A549 (cell line): Measurements from ENCODE around the gene PPP1R12B. TPM values are rescaled to one million over a fixed set of nuclear protein-coding genes. Genes with fewer than 3 reads are reported as not detected.

Experiments used
- ATAC-seq, 2 experiments: fragments of 200-7000 bp in 1 of 2; fragments of >200 bp in 1 of 2; cut with Nextera tagmentation in 1 of 2; cut with Tn5 transposase in 1 of 2; 3 replicates each; pipeline versions ENCODE4 v1.8.0 to v1.9.1; 2018 to 2020; ENCODE audit warnings: mild to moderate bottlenecking in 1 of 2, moderate library complexity in 1 of 2
- CTCF ChIA-PET: fragments of 300-600 bp; sonication (Branson Sonifier 250); formaldehyde crosslinking; extraction: SDS; loops from one replicate; lab custom pipeline; 2021; ENCODE audit warnings: antibody characterized with exemption, inconsistent platforms; lab: Yijun Ruan, JAX
- POLR2A ChIA-PET: fragments of 350-600 bp; formaldehyde crosslinking; extraction: SDS; loops from one replicate; lab custom pipeline; 2021; ENCODE audit warnings: antibody characterized with exemption, inconsistent platforms; lab: Yijun Ruan, JAX
- DNase-seq, 2 experiments: peaks; one replicate each; pipeline versions ENCODE4 v3.0.0 to v3.0.0-alpha.2; 2011 to 2016; ENCODE audit warnings: low read depth in 1 of 2, low spot score in 1 of 2
- FAIRE-seq: peaks from 2 replicates; lab custom pipeline; 2011; peaks lifted over from hg19 to GRCh38; lab: Jason Lieb, UNC
- H3K27ac ChIP-seq, 2 experiments: fragments of >200 bp; sonication (Bioruptor Twin); formaldehyde crosslinking; 3 replicates each; pipeline ENCODE4 v1.5.1; 2016 to 2017
- H3K4me1 ChIP-seq: fragments of >200 bp; sonication (Bioruptor Twin); formaldehyde crosslinking; 3 replicates; pipeline ENCODE4 v1.6.1; 2016
- H3K4me2 ChIP-seq: fragments of >200 bp; sonication (Bioruptor Twin); formaldehyde crosslinking; 3 replicates; pipeline ENCODE4 v1.6.1; 2016
- H3K4me3 ChIP-seq: fragments of >200 bp; sonication (Bioruptor Twin); formaldehyde crosslinking; 3 replicates; pipeline ENCODE4 v1.5.1; 2016
- H3K9me3 ChIP-seq: fragments of >200 bp; sonication (Bioruptor Twin); formaldehyde crosslinking; 3 replicates; pipeline ENCODE4 v1.6.1; 2016
- BCL3 ChIP-seq: fragments of >200 bp; sonication (Bioruptor Twin); formaldehyde crosslinking; IDR thresholded peaks from 3 replicates; pipeline ENCODE4 v1.6.1; 2016
- BHLHE40 ChIP-seq: IDR thresholded peaks from 2 replicates; pipeline ENCODE4 v1.6.1; 2012; ENCODE audit warnings: low read depth, low read length, inconsistent platforms
- CBX2 ChIP-seq: fragments of 200-600 bp; sonication (generic); IDR thresholded peaks from 2 replicates; pipeline ENCODE4 v1.6.1; 2016; ENCODE audit warnings: low read depth, mild to moderate bottlenecking, borderline replicate concordance
- EHMT2 ChIP-seq: fragments of 200-600 bp; sonication (generic); IDR thresholded peaks from 2 replicates; pipeline ENCODE4 v1.6.1; 2016; ENCODE audit warnings: antibody characterized with exemption, low read depth, mild to moderate bottlenecking, moderate library complexity
- HDAC2 ChIP-seq: fragments of 200-600 bp; sonication (generic); IDR thresholded peaks from 2 replicates; pipeline ENCODE4 v1.6.1; 2016
- HEYL ChIP-seq: fragments of 250-450 bp; sonication (Bioruptor Pico); IDR thresholded peaks from 2 replicates; pipeline ENCODE4 v1.8.0; 2021; ENCODE audit warnings: mild to moderate bottlenecking, moderate library complexity
- HMGXB4 ChIP-seq: fragments of 250-450 bp; sonication (Bioruptor Pico); IDR thresholded peaks from 2 replicates; pipeline ENCODE4 v1.5.0; 2021; ENCODE audit warnings: mild to moderate bottlenecking, moderate library complexity, borderline replicate concordance
- JUNB ChIP-seq: fragments of >200 bp; sonication (Bioruptor Twin); formaldehyde crosslinking; IDR thresholded peaks from 2 replicates; pipeline ENCODE4 v1.6.1; 2016
- KDM1A ChIP-seq: fragments of 200-600 bp; sonication (generic); IDR thresholded peaks from 2 replicates; pipeline ENCODE4 v1.6.1; 2016; ENCODE audit warnings: low read depth, mild to moderate bottlenecking
- MAX ChIP-seq: IDR thresholded peaks from 2 replicates; pipeline ENCODE4 v1.6.1; 2012
- MAZ ChIP-seq: fragments of 150-350 bp; IDR thresholded peaks from 2 replicates; pipeline ENCODE4 v1.6.1; 2014; ENCODE audit warnings: antibody characterized with exemption, low read depth, low read length, borderline replicate concordance
- MYC ChIP-seq: IDR thresholded peaks from 2 replicates; pipeline ENCODE4 v1.6.1; 2012; ENCODE audit warnings: mild to moderate bottlenecking, inconsistent platforms, low read length, improper control_type of control experiment, borderline replicate concordance
- NFE2L2 ChIP-seq: fragments of 150-350 bp; conservative IDR thresholded peaks from 2 replicates; pipeline ENCODE4 v1.6.1; 2014; ENCODE audit warnings: low read length
- NPAS2 ChIP-seq: fragments of 250-450 bp; sonication (Bioruptor Pico); IDR thresholded peaks from 2 replicates; pipeline ENCODE4 v1.8.0; 2022; ENCODE audit warnings: mild to moderate bottlenecking, moderate library complexity, borderline replicate concordance
- NR3C1 ChIP-seq: fragments of >200 bp; sonication (Bioruptor Twin); formaldehyde crosslinking; IDR thresholded peaks from 3 replicates; pipeline ENCODE4 v1.6.1; 2017
- PBX3 ChIP-seq: IDR thresholded peaks from 2 replicates; pipeline ENCODE4 v1.6.1; 2012
- PHF8 ChIP-seq: fragments of 200-600 bp; sonication (generic); IDR thresholded peaks from 2 replicates; pipeline ENCODE4 v1.6.1; 2016; ENCODE audit warnings: low read depth, mild to moderate bottlenecking, antibody characterized with exemption, moderate library complexity, borderline replicate concordance
- RARB ChIP-seq: fragments of 250-450 bp; sonication (Bioruptor Pico); IDR thresholded peaks from 2 replicates; pipeline ENCODE4 v1.8.0; 2021; ENCODE audit warnings: mild to moderate bottlenecking, moderate library complexity
- RCOR1 ChIP-seq: fragments of 150-350 bp; IDR thresholded peaks from 2 replicates; pipeline ENCODE4 v1.6.1; 2014; ENCODE audit warnings: antibody characterized with exemption, low read length, low read depth
- RFX5 ChIP-seq: fragments of 450-650 bp; IDR thresholded peaks from 2 replicates; pipeline ENCODE4 v1.7.1; 2014; ENCODE audit warnings: antibody characterized with exemption, mild to moderate bottlenecking, moderate library complexity
- RNF2 ChIP-seq: fragments of 200-600 bp; sonication (generic); IDR thresholded peaks from 2 replicates; pipeline ENCODE4 v1.6.1; 2016; ENCODE audit warnings: low read depth, mild to moderate bottlenecking, antibody characterized with exemption, moderate library complexity, borderline replicate concordance
- SMC3 ChIP-seq: fragments of >200 bp; sonication (Bioruptor Twin); formaldehyde crosslinking; IDR thresholded peaks from 3 replicates; pipeline ENCODE4 v1.6.1; 2018; ENCODE audit warnings: inconsistent platforms
- ZFP36 ChIP-seq: fragments of 450-650 bp; IDR thresholded peaks from 2 replicates; pipeline ENCODE4 v1.6.1; 2014; ENCODE audit warnings: borderline replicate concordance; ENCODE audit not compliant: partially characterized antibody
- ZSCAN20 ChIP-seq: fragments of 250-450 bp; sonication (Bioruptor Pico); IDR thresholded peaks from 2 replicates; pipeline ENCODE4 v1.8.0; 2022; ENCODE audit warnings: mild to moderate bottlenecking, moderate library complexity
- WGBS: methylation state at CpG from one replicate; pipeline ENCODE4 v1.1.6; 2017; ENCODE audit errors: missing lambda C conversion rate; 5-methylcytosine and 5-hydroxymethylcytosine counted together
- polyA plus RNA-seq, 4 experiments: library from polyadenylated mRNA; depleted of rRNA in 3 of 4; stranded (reverse); fragments of >200 nt; fragmentation: RNase III in 1 of 4; extraction: RNeasy Plus Mini Kit Qiagen cat#74134 plus additional on column Dnase treatment in 1 of 4; gene quantifications; 2 replicates in 3 of 4; 3 replicates in 1 of 4; pipeline ENCODE4 v1.2.3, GENCODE V29; 2011 to 2017

The PPP1R12B gene
- polyA plus RNA-seq, 2 of the 4 experiments (the other 2 are of a cell fraction) = 3.3 to 12.1 TPM

- no peak overlapping the region for H3K4me2 ChIP-seq
- H3K4me3 ChIP-seq = no peak overlapping the region
- ChIA-PET CTCF (interaction anchor here (0.7 to 1.1 kb wide), 2 partner anchors 22 to 30 kb away, joined by 3 read pairs; no protein-coding TSS in a partner anchor), POLR2A (no interaction called here)
- FAIRE-seq (no peak), DNase-seq (no peak)
- H3K9me3 ChIP-seq = no peaks in the 10 kb centered on the region
- H3K27ac ChIP-seq = no peak overlapping the region
- TF ChIP-seq RARB (CRISPR knock-in tag) (no peak), KDM1A (no peak), HDAC2 (no peak), BCL3 (no peak), PHF8 (no peak), CBX2 (no peak), MAZ (no peak), RCOR1 (no peak), PBX3 (no peak), MAX (no peak), NPAS2 (CRISPR knock-in tag) (no peak)
- TF ChIP-seq, all 56 proteins: peak for 0
- no peak for ATAC-seq
- H3K4me1 ChIP-seq = no peaks in the 10 kb centered on the region
These were observed 85.6 kb downstream of the PPP1R12B start for GRCh38 chr1:202434059-202434458.

- ATAC-seq (no peak), DNase-seq (no peak)
- no peaks in the 10 kb centered on the region for H3K9me3 ChIP-seq
- WGBS = 96% methylated on average over 21 of the region's 37 CpGs
- POLR2A ChIA-PET = no interaction called here
- H3K4me3 ChIP-seq = no peak overlapping the region
- no peak for TF ChIP-seq MYC
- no peak for TF ChIP-seq HEYL (CRISPR knock-in tag)
- no peak for TF ChIP-seq EHMT2
- no peak for TF ChIP-seq JUNB
- TF ChIP-seq BCL3 = no peak
- TF ChIP-seq PBX3 = no peak
- no peak for TF ChIP-seq ZSCAN20 (CRISPR knock-in tag)
- TF ChIP-seq, all 56 proteins: peak for 0
- Histone ChIP-seq H3K4me1 (no peaks in the 10 kb centered on the region), H3K4me2 (no peak overlapping the region), H3K27ac (no peak overlapping the region)
- no peak for FAIRE-seq
- CTCF ChIA-PET = no interaction called here
These were observed 90.1 kb downstream of the PPP1R12B start for GRCh38 chr1:202438393-202439174.

- no peak overlapping the region for H3K4me2 ChIP-seq
- WGBS = 87% methylated on average over 9 of the region's 14 CpGs
- FAIRE-seq (no peak), DNase-seq (no peak), ATAC-seq (no peak)
- no peaks in the 10 kb centered on the region for H3K9me3 ChIP-seq
- no peaks in the 10 kb centered on the region for H3K4me1 ChIP-seq
- no peak overlapping the region for H3K4me3 ChIP-seq
- POLR2A ChIA-PET = no interaction called here
- CTCF ChIA-PET = no interaction called here
- H3K27ac ChIP-seq = no peak overlapping the region
- no peak for TF ChIP-seq NR3C1
- TF ChIP-seq BHLHE40 = no peak
- TF ChIP-seq ZSCAN20 (CRISPR knock-in tag) = no peak
- TF ChIP-seq NPAS2 (CRISPR knock-in tag) = no peak
- TF ChIP-seq MYC = no peak
- no peak for TF ChIP-seq NFE2L2
- TF ChIP-seq RFX5 = no peak
- TF ChIP-seq SMC3 = no peak
- no peak for TF ChIP-seq HMGXB4
- no peak for TF ChIP-seq RNF2
- TF ChIP-seq ZFP36 = no peak
These were observed 90.8 kb downstream of the PPP1R12B start for GRCh38 chr1:202439308-202439707.
